ENCODE results near the gene FHOD3.

- TF ChIP-seq POLR2A (IDR thresholded peaks at IDR 0.05): no peak
- no peak for TF ChIP-seq EP300 (IDR thresholded peaks at IDR 0.05; ENCODE audit: low read depth)
- TF ChIP-seq, protein P1, sequence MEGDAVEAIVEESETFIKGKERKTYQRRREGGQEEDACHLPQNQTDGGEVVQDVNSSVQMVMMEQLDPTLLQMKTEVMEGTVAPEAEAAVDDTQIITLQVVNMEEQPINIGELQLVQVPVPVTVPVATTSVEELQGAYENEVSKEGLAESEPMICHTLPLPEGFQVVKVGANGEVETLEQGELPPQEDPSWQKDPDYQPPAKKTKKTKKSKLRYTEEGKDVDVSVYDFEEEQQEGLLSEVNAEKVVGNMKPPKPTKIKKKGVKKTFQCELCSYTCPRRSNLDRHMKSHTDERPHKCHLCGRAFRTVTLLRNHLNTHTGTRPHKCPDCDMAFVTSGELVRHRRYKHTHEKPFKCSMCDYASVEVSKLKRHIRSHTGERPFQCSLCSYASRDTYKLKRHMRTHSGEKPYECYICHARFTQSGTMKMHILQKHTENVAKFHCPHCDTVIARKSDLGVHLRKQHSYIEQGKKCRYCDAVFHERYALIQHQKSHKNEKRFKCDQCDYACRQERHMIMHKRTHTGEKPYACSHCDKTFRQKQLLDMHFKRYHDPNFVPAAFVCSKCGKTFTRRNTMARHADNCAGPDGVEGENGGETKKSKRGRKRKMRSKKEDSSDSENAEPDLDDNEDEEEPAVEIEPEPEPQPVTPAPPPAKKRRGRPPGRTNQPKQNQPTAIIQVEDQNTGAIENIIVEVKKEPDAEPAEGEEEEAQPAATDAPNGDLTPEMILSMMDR (IDR thresholded peaks at IDR 0.05): peak in 3 of 5 experiments; percentile 2 to 24 (median 4)
These were observed 680 bp upstream of the FHOD3 start for GRCh38 chr18:36296650-36297416.
